ENCODE results near the gene SLC22A16.

GRCh38 chr6:110412360-110412759 is 64.1 kb downstream of the SLC22A16 start:
- TF ChIP-seq CTCF (IDR thresholded peaks at IDR 0.05; ENCODE audit: low read length): no peak
- TF ChIP-seq EZH2 (IDR thresholded peaks at IDR 0.05; ENCODE audit: borderline replicate concordance, low read length): no peak
